ENCODE measurements around the gene NRL.

DNA sequence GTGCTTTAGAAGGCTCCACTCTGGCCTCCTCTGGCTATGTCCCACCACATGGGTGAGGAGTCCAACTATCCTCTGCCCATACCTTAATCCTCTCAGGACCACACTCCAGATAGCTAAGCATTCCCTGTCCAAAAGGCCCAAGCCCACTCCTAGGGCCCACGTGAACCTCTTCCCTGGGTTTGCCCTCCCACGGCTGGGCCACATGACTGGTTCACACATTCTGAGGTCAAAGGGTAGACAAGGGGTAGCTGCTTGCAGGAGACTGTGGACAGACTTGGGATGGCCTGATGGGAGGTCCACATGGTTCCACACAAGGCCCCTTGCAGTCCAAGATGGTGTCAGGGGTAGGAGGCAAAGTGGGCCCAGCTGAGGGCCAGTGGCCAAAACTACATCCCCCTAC lies 26.7 kb downstream of the NRL start:
- TF ChIP-seq POLR2A (IDR thresholded peaks at IDR 0.05), result no peak
- TF ChIP-seq, protein P1, sequence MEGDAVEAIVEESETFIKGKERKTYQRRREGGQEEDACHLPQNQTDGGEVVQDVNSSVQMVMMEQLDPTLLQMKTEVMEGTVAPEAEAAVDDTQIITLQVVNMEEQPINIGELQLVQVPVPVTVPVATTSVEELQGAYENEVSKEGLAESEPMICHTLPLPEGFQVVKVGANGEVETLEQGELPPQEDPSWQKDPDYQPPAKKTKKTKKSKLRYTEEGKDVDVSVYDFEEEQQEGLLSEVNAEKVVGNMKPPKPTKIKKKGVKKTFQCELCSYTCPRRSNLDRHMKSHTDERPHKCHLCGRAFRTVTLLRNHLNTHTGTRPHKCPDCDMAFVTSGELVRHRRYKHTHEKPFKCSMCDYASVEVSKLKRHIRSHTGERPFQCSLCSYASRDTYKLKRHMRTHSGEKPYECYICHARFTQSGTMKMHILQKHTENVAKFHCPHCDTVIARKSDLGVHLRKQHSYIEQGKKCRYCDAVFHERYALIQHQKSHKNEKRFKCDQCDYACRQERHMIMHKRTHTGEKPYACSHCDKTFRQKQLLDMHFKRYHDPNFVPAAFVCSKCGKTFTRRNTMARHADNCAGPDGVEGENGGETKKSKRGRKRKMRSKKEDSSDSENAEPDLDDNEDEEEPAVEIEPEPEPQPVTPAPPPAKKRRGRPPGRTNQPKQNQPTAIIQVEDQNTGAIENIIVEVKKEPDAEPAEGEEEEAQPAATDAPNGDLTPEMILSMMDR (IDR thresholded peaks at IDR 0.05), result no peak
